ENCODE results near the gene LRRC56. TPM values are rescaled to one million over a fixed set of nuclear protein-coding genes. Genes with fewer than 3 reads are reported as not detected.

The LRRC56 gene
- total and polyA plus RNA-seq, 2 of the 13 experiments (the other 11 are each of a cell fraction or from before 2014, with no cell fraction given), result 0.11 to 0.29 TPM

GRCh38 chr11:569158-569885, 32.0 kb downstream of the LRRC56 start (continued):
- TF ChIP-seq HNF1A (IDR thresholded peaks at IDR 0.05; ENCODE audit: low read depth), result no peak
- 0 out of 2 replicates have a peak, but pooled peaks have one; percentile 34 for TF ChIP-seq HNF1A (CRISPR knock-in tag; IDR thresholded peaks at IDR 0.05; ENCODE audit: borderline replicate concordance)
- TF ChIP-seq TGIF2 (CRISPR knock-in tag; IDR thresholded peaks at IDR 0.05), result no peak; the same call in 1 of the 2 replicates
- peak; percentile 71 for TF ChIP-seq PATZ1 (CRISPR knock-in tag; IDR thresholded peaks at IDR 0.05)
- TF ChIP-seq FOXP1 (IDR thresholded peaks at IDR 0.05), result no peak
- no peak for TF ChIP-seq FOXP1 (CRISPR knock-in tag; IDR thresholded peaks at IDR 0.05)
- TF ChIP-seq RERE (CRISPR knock-in tag; IDR thresholded peaks at IDR 0.05; ENCODE audit: low read depth), result no peak
- TF ChIP-seq KAT2B (IDR thresholded peaks at IDR 0.05; ENCODE audit: borderline replicate concordance, low read depth, low read length), result no peak
- no peak for TF ChIP-seq ZNF121 (CRISPR knock-in tag; IDR thresholded peaks at IDR 0.05)
- TF ChIP-seq NCOA2 (CRISPR knock-in tag; IDR thresholded peaks at IDR 0.05), result no peak
- peak; percentile 53; the same call in 1 of the 2 replicates for TF ChIP-seq PAF1 (CRISPR knock-in tag; IDR thresholded peaks at IDR 0.05)
- TF ChIP-seq ZNF747 (CRISPR knock-in tag; IDR thresholded peaks at IDR 0.05; ENCODE audit: borderline replicate concordance), result peak; percentile 25; the same call in 1 of the 2 replicates
- no peak for TF ChIP-seq MAFF (IDR thresholded peaks at IDR 0.05; ENCODE audit: low read depth, low read length)
- peak; percentile 53; the same call in 1 of the 2 replicates for TF ChIP-seq ZMYM3 (CRISPR knock-in tag; IDR thresholded peaks at IDR 0.05)
- TF ChIP-seq PAX8 (CRISPR knock-in tag; IDR thresholded peaks at IDR 0.05; ENCODE audit: borderline replicate concordance), result no peak
- no peak for TF ChIP-seq KLF16 (CRISPR knock-in tag; IDR thresholded peaks at IDR 0.05)
- TF ChIP-seq SALL2 (CRISPR knock-in tag; IDR thresholded peaks at IDR 0.05), result no peak; the same call in 1 of the 2 replicates
